ENCODE data around the gene ZIC2. TPM values are rescaled to one million over a fixed set of nuclear protein-coding genes. Genes with fewer than 3 reads are reported as not detected.
A peak's percentile ranks its signal among the peaks of the same experiment; 100 is the strongest.

ZIC2 gene
- total RNA-seq, 1 donor from 2014 or later, result 21.9 TPM

GRCh38 chr13:99965329-99966000 is 16.1 kb upstream of the ZIC2 start:
- H3K4me3 Mint-ChIP-seq (ENCODE audit: unreplicated experiment), result no peak overlapping the region
- peaks cover 9% of the 10 kb centered on the region for H3K9me3 Mint-ChIP-seq (ENCODE audit: unreplicated experiment)
- peaks cover 11% of the 10 kb centered on the region for H3K4me1 Mint-ChIP-seq (ENCODE audit: low read depth, unreplicated experiment)
- no peak for DNase-seq
- no peaks in the 10 kb centered on the region for H3K36me3 Mint-ChIP-seq (ENCODE audit: unreplicated experiment)
- no peak overlapping the region for H3K27ac Mint-ChIP-seq (ENCODE audit: unreplicated experiment)
- TF ChIP-seq CTCF (IDR thresholded peaks at IDR 0.05; ENCODE audit: partially characterized antibody, unreplicated experiment), result no peak
- peaks cover 10% of the 10 kb centered on the region for H3K27me3 Mint-ChIP-seq (ENCODE audit: unreplicated experiment)

- Mint-ChIP-seq H3K36me3 (ENCODE audit: unreplicated experiment) (no peaks in the 10 kb centered on the region), H3K4me1 (ENCODE audit: low read depth, unreplicated experiment) (peaks cover 9% of the 10 kb centered on the region), H3K27me3 (ENCODE audit: unreplicated experiment) (peaks cover 10% of the 10 kb centered on the region), H3K9me3 (ENCODE audit: unreplicated experiment) (peaks cover 9% of the 10 kb centered on the region), H3K4me3 (ENCODE audit: unreplicated experiment) (peak overlapping the region; percentile 8), H3K27ac (ENCODE audit: unreplicated experiment) (no peak overlapping the region)
- no peak for DNase-seq
- no peak for TF ChIP-seq CTCF (IDR thresholded peaks at IDR 0.05; ENCODE audit: partially characterized antibody, unreplicated experiment)
Measured at GRCh38 chr13:99966064-99966805, 15.3 kb upstream of the ZIC2 start.

- TF ChIP-seq CTCF (IDR thresholded peaks at IDR 0.05; ENCODE audit: partially characterized antibody, unreplicated experiment), result no peak
- Mint-ChIP-seq H3K27ac (ENCODE audit: unreplicated experiment) (peak overlapping the region; percentile 6), H3K4me3 (ENCODE audit: unreplicated experiment) (peak overlapping the region; percentile 75), H3K9me3 (ENCODE audit: unreplicated experiment) (peaks cover 14% of the 10 kb centered on the region), H3K27me3 (ENCODE audit: unreplicated experiment) (peaks cover 18% of the 10 kb centered on the region), H3K36me3 (ENCODE audit: unreplicated experiment) (no peaks in the 10 kb centered on the region), H3K4me1 (ENCODE audit: low read depth, unreplicated experiment) (peaks cover 9% of the 10 kb centered on the region)
- no peak for DNase-seq
Measured at GRCh38 chr13:99967498-99967868, 14.1 kb upstream of the ZIC2 start.

- peaks cover 19% of the 10 kb centered on the region for H3K27me3 Mint-ChIP-seq (ENCODE audit: unreplicated experiment)
Measured at GRCh38 chr13:99967869-99968520, 13.6 kb upstream of the ZIC2 start.

More at GRCh38 chr13:99967869-99968520, 13.6 kb upstream of the ZIC2 start:
- DNase-seq, result no peak
- H3K4me3 Mint-ChIP-seq (ENCODE audit: unreplicated experiment), result peak overlapping the region; percentile 75
- peaks cover 18% of the 10 kb centered on the region for H3K9me3 Mint-ChIP-seq (ENCODE audit: unreplicated experiment)
- H3K4me1 Mint-ChIP-seq (ENCODE audit: low read depth, unreplicated experiment), result peaks cover 9% of the 10 kb centered on the region
- TF ChIP-seq CTCF (IDR thresholded peaks at IDR 0.05; ENCODE audit: partially characterized antibody, unreplicated experiment), result no peak
- peak overlapping the region; percentile 6 for H3K27ac Mint-ChIP-seq (ENCODE audit: unreplicated experiment)
- no peaks in the 10 kb centered on the region for H3K36me3 Mint-ChIP-seq (ENCODE audit: unreplicated experiment)
